Measurements from ENCODE around the gene ADCY6.

GRCh38 chr12:48800971-48801370 lies 12.1 kb upstream of the ADCY6 start:
- TF ChIP-seq TCF12 (IDR thresholded peaks at IDR 0.05; ENCODE audit: low read depth), result no peak
- no peak for TF ChIP-seq EP300 (IDR thresholded peaks at IDR 0.05; ENCODE audit: borderline replicate concordance)
- TF ChIP-seq RAD21 (IDR thresholded peaks at IDR 0.05; ENCODE audit: low read depth), result no peak
- TF ChIP-seq TAF1 (IDR thresholded peaks at IDR 0.05; ENCODE audit: low read depth), result no peak
- TF ChIP-seq, protein P1, sequence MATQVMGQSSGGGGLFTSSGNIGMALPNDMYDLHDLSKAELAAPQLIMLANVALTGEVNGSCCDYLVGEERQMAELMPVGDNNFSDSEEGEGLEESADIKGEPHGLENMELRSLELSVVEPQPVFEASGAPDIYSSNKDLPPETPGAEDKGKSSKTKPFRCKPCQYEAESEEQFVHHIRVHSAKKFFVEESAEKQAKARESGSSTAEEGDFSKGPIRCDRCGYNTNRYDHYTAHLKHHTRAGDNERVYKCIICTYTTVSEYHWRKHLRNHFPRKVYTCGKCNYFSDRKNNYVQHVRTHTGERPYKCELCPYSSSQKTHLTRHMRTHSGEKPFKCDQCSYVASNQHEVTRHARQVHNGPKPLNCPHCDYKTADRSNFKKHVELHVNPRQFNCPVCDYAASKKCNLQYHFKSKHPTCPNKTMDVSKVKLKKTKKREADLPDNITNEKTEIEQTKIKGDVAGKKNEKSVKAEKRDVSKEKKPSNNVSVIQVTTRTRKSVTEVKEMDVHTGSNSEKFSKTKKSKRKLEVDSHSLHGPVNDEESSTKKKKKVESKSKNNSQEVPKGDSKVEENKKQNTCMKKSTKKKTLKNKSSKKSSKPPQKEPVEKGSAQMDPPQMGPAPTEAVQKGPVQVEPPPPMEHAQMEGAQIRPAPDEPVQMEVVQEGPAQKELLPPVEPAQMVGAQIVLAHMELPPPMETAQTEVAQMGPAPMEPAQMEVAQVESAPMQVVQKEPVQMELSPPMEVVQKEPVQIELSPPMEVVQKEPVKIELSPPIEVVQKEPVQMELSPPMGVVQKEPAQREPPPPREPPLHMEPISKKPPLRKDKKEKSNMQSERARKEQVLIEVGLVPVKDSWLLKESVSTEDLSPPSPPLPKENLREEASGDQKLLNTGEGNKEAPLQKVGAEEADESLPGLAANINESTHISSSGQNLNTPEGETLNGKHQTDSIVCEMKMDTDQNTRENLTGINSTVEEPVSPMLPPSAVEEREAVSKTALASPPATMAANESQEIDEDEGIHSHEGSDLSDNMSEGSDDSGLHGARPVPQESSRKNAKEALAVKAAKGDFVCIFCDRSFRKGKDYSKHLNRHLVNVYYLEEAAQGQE (IDR thresholded peaks at IDR 0.05; ENCODE audit: low read depth), result no peak
- TF ChIP-seq NFIC (IDR thresholded peaks at IDR 0.05), result no peak
- TF ChIP-seq CEBPB (IDR thresholded peaks at IDR 0.05), result no peak
- no peak for TF ChIP-seq CREB1 (IDR thresholded peaks at IDR 0.05; ENCODE audit: low read depth)
- TF ChIP-seq EGR1 (IDR thresholded peaks at IDR 0.05), result no peak
